Hepatocyte (in vitro differentiated cells): ENCODE measurements around the gene SPATA12.

Experiments
- CTCF ChIP-seq: fragments of 200-600 bp; sonication (generic); IDR thresholded peaks from 2 replicates; pipeline ENCODE4 v1.5.1; 2016; ENCODE audit warnings: antibody characterized with exemption, mild to moderate bottlenecking; ENCODE audit not compliant: poor library complexity
- EZH2 ChIP-seq: fragments of 200-600 bp; sonication (generic); IDR thresholded peaks from 2 replicates; pipeline ENCODE4 v1.6.1; 2016; ENCODE audit warnings: antibody characterized with exemption, mild to moderate bottlenecking, borderline replicate concordance
- EZH2phosphoT487 ChIP-seq: fragments of 200-600 bp; sonication (generic); IDR thresholded peaks from one replicate; pipeline ENCODE4 v1.6.1; 2018; ENCODE audit warnings: antibody characterized with exemption, mild to moderate bottlenecking, low read depth, moderate library complexity; ENCODE audit not compliant: unreplicated experiment, severe bottlenecking

GRCh38 chr3:57095363-57095762 lies 34.9 kb downstream of the SPATA12 start:
- TF ChIP-seq EZH2 (no peak), EZH2phosphoT487 (no peak), CTCF (no peak)
